Neural cell (in vitro differentiated cells): ENCODE measurements around the gene ZRANB3.

Experiments
- EP300 ChIP-seq: fragments of 450-650 bp; conservative IDR thresholded peaks from 2 replicates; pipeline ENCODE4 v1.6.1; 2014; ENCODE audit warnings: antibody characterized with exemption, mild to moderate bottlenecking, moderate library complexity; ENCODE audit not compliant: poor library complexity, severe bottlenecking
- EZH2 ChIP-seq: fragments of 200-600, 300-800 bp; shearing (Covaris generic), sonication (generic); IDR thresholded peaks from 2 replicates; pipeline ENCODE4 v1.6.1; 2014; ENCODE audit warnings: antibody characterized with exemption, low read length, borderline replicate concordance, mild to moderate bottlenecking; ENCODE audit not compliant: insufficient read depth, poor library complexity, severe bottlenecking
- POLR2AphosphoS5 ChIP-seq: IDR thresholded peaks from 2 replicates; pipeline ENCODE4 v1.6.1; 2012
- RAD21 ChIP-seq: fragments of 450-650 bp; conservative IDR thresholded peaks from 2 replicates; pipeline ENCODE4 v1.6.1; 2014; ENCODE audit warnings: antibody characterized with exemption, mild to moderate bottlenecking, moderate library complexity
- SMC3 ChIP-seq: fragments of 450-650 bp; conservative IDR thresholded peaks from 2 replicates; pipeline ENCODE4 v1.6.1; 2014; ENCODE audit warnings: antibody characterized with exemption, mild to moderate bottlenecking, moderate library complexity; ENCODE audit not compliant: poor library complexity
- TAF1 ChIP-seq: IDR thresholded peaks from 2 replicates; pipeline ENCODE4 v1.6.1; 2012; ENCODE audit warnings: low read depth
- TF ChIP-seq, protein P1 (sequence below): fragments of 450-650 bp; IDR thresholded peaks from 2 replicates; pipeline ENCODE4 v1.5.1; 2014; ENCODE audit warnings: antibody characterized with exemption, mild to moderate bottlenecking, moderate library complexity; ENCODE audit not compliant: poor library complexity, severe bottlenecking
- TF ChIP-seq, protein P2 (sequence below): IDR thresholded peaks from 2 replicates; pipeline ENCODE4 v1.6.1; 2012; ENCODE audit warnings: borderline replicate concordance

DNA sequence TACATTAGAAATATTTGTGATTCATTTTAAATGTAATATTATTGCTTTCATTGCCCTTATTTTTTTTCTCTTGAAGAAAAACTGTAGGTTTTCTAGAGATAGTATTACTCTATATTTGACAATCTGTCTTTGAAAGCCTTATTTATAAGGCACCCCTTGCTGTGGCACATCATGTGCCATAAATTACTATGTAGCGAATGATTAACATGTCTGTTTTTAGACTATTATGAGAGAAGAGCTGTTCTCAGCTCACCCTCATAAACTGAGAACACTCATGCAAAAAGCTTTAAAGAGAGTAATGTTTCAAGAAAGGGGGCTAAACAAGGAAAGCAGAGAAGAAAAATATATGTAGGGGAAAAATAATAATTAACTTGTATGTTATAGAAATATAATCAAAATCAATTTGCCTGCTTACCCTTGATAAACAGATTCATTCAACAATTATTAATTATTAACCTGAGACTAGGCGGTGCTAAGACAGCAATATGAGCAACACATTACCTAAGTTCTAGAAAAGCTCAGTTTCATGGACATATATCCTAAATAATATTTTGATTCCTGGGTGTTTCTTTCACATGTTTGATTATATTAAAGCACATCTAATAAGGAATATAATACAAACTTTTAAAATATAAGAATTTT lies 409.9 kb downstream of the ZRANB3 start:
- TF ChIP-seq, protein P1, sequence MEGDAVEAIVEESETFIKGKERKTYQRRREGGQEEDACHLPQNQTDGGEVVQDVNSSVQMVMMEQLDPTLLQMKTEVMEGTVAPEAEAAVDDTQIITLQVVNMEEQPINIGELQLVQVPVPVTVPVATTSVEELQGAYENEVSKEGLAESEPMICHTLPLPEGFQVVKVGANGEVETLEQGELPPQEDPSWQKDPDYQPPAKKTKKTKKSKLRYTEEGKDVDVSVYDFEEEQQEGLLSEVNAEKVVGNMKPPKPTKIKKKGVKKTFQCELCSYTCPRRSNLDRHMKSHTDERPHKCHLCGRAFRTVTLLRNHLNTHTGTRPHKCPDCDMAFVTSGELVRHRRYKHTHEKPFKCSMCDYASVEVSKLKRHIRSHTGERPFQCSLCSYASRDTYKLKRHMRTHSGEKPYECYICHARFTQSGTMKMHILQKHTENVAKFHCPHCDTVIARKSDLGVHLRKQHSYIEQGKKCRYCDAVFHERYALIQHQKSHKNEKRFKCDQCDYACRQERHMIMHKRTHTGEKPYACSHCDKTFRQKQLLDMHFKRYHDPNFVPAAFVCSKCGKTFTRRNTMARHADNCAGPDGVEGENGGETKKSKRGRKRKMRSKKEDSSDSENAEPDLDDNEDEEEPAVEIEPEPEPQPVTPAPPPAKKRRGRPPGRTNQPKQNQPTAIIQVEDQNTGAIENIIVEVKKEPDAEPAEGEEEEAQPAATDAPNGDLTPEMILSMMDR = no peak
- TF ChIP-seq SMC3 (no peak), TAF1 (no peak), POLR2AphosphoS5 (no peak), EZH2 (no peak), EP300 (no peak), RAD21 (no peak)
- TF ChIP-seq, protein P2, sequence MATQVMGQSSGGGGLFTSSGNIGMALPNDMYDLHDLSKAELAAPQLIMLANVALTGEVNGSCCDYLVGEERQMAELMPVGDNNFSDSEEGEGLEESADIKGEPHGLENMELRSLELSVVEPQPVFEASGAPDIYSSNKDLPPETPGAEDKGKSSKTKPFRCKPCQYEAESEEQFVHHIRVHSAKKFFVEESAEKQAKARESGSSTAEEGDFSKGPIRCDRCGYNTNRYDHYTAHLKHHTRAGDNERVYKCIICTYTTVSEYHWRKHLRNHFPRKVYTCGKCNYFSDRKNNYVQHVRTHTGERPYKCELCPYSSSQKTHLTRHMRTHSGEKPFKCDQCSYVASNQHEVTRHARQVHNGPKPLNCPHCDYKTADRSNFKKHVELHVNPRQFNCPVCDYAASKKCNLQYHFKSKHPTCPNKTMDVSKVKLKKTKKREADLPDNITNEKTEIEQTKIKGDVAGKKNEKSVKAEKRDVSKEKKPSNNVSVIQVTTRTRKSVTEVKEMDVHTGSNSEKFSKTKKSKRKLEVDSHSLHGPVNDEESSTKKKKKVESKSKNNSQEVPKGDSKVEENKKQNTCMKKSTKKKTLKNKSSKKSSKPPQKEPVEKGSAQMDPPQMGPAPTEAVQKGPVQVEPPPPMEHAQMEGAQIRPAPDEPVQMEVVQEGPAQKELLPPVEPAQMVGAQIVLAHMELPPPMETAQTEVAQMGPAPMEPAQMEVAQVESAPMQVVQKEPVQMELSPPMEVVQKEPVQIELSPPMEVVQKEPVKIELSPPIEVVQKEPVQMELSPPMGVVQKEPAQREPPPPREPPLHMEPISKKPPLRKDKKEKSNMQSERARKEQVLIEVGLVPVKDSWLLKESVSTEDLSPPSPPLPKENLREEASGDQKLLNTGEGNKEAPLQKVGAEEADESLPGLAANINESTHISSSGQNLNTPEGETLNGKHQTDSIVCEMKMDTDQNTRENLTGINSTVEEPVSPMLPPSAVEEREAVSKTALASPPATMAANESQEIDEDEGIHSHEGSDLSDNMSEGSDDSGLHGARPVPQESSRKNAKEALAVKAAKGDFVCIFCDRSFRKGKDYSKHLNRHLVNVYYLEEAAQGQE = no peak
